Measurements from ENCODE around the gene SLC7A11. TPM values are rescaled to one million over a fixed set of nuclear protein-coding genes. Genes with fewer than 3 reads are reported as not detected.

The SLC7A11 gene
- total RNA-seq, 3 donors from 2014 or later (not counting 1 experiment from before 2014, with no cell fraction given) = 0.07 to 1.4 TPM; not detected in 1

- DNase-seq = no peak
- H3K4me1 Mint-ChIP-seq = no peaks in the 10 kb centered on the region
- 81% methylated on average over 5 of the region's 5 CpGs for WGBS (ENCODE audit: insufficient coverage)
- no peak overlapping the region for H3K4me3 Mint-ChIP-seq
- Histone ChIP-seq H3K27ac (ENCODE audit: low read length) (no peak overlapping the region), H3K4me1 (ENCODE audit: control insufficient read depth, insufficient read depth, low read length) (no peaks in the 10 kb centered on the region), H3K27me3 (ENCODE audit: control insufficient read depth, insufficient read depth, low read length) (no peaks in the 10 kb centered on the region), H3K36me3 (ENCODE audit: control insufficient read depth, insufficient read depth, low read length) (no peaks in the 10 kb centered on the region), H3K9me3 (ENCODE audit: control insufficient read depth, insufficient read depth, low read length) (no peaks in the 10 kb centered on the region), H3K4me3 (ENCODE audit: low read length) (no peak overlapping the region)
- no peak for TF ChIP-seq CTCF (IDR thresholded peaks at IDR 0.05)
- H3K36me3 Mint-ChIP-seq = no peaks in the 10 kb centered on the region
- no peak for ATAC-seq
- no peak overlapping the region for H3K27ac Mint-ChIP-seq
- no peaks in the 10 kb centered on the region for H3K27me3 Mint-ChIP-seq (ENCODE audit: low read depth in 2 of 2)
- peaks cover 0 to 7% of the 10 kb centered on the region in 2 donors for H3K9me3 Mint-ChIP-seq
- intact Hi-C loops (cut with micrococcal nuclease) = no loop called here
Measured at GRCh38 chr4:138199568-138200235, 42.4 kb downstream of the SLC7A11 start.

GRCh38 chr4:138196153-138196552 lies 46.0 kb downstream of the SLC7A11 start:
- WGBS (ENCODE audit: insufficient coverage) = no CpG with 5 or more reads among the region's 3 CpGs
- no peak for ATAC-seq
- no peaks in the 10 kb centered on the region for H3K27me3 ChIP-seq (ENCODE audit: control insufficient read depth, insufficient read depth, low read length)

GRCh38 chr4:138193963-138194362 lies 48.2 kb downstream of the SLC7A11 start:
- Histone ChIP-seq H3K27me3 (ENCODE audit: control insufficient read depth, insufficient read depth, low read length) (no peaks in the 10 kb centered on the region), H3K9me3 (ENCODE audit: control insufficient read depth, insufficient read depth, low read length) (no peaks in the 10 kb centered on the region), H3K4me3 (ENCODE audit: low read length) (no peak overlapping the region), H3K4me1 (ENCODE audit: control insufficient read depth, insufficient read depth, low read length) (no peaks in the 10 kb centered on the region), H3K27ac (ENCODE audit: low read length) (no peak overlapping the region), H3K36me3 (ENCODE audit: control insufficient read depth, insufficient read depth, low read length) (no peaks in the 10 kb centered on the region)
- H3K27me3 Mint-ChIP-seq (ENCODE audit: low read depth in 2 of 2) = no peaks in the 10 kb centered on the region
- intact Hi-C loops (cut with micrococcal nuclease) = no loop called here
- H3K4me3 Mint-ChIP-seq = no peak overlapping the region
- H3K9me3 Mint-ChIP-seq = peaks cover 0 to 7% of the 10 kb centered on the region in 2 donors
- ATAC-seq = no peak
- TF ChIP-seq CTCF (IDR thresholded peaks at IDR 0.05) = no peak
- H3K36me3 Mint-ChIP-seq = no peaks in the 10 kb centered on the region
- no CpG with 5 or more reads among the region's 1 CpG for WGBS (ENCODE audit: insufficient coverage)
- DNase-seq = no peak
- no peak overlapping the region for H3K27ac Mint-ChIP-seq
- no peaks in the 10 kb centered on the region for H3K4me1 Mint-ChIP-seq

More at GRCh38 chr4:138196153-138196552, 46.0 kb downstream of the SLC7A11 start:
- H3K36me3 Mint-ChIP-seq = no peaks in the 10 kb centered on the region
- H3K36me3 ChIP-seq (ENCODE audit: control insufficient read depth, insufficient read depth, low read length) = no peaks in the 10 kb centered on the region
- H3K4me1 ChIP-seq (ENCODE audit: control insufficient read depth, insufficient read depth, low read length) = no peaks in the 10 kb centered on the region
- H3K27ac Mint-ChIP-seq = no peak overlapping the region
- H3K4me1 Mint-ChIP-seq = no peaks in the 10 kb centered on the region
- DNase-seq = no peak
- intact Hi-C loops (cut with micrococcal nuclease) = no loop called here
- H3K9me3 ChIP-seq (ENCODE audit: control insufficient read depth, insufficient read depth, low read length) = no peaks in the 10 kb centered on the region
- H3K27ac ChIP-seq (ENCODE audit: low read length) = no peak overlapping the region
- H3K4me3 ChIP-seq (ENCODE audit: low read length) = no peak overlapping the region
- H3K4me3 Mint-ChIP-seq = no peak overlapping the region
- peaks cover 0 to 7% of the 10 kb centered on the region in 2 donors for H3K9me3 Mint-ChIP-seq
- no peak for TF ChIP-seq CTCF (IDR thresholded peaks at IDR 0.05)
- H3K27me3 Mint-ChIP-seq (ENCODE audit: low read depth in 2 of 2) = no peaks in the 10 kb centered on the region

- ATAC-seq (no peak), DNase-seq (no peak)
- Histone ChIP-seq H3K27me3 (ENCODE audit: control insufficient read depth, insufficient read depth, low read length) (no peaks in the 10 kb centered on the region), H3K9me3 (ENCODE audit: control insufficient read depth, insufficient read depth, low read length) (peaks cover 4% of the 10 kb centered on the region), H3K36me3 (ENCODE audit: control insufficient read depth, insufficient read depth, low read length) (no peaks in the 10 kb centered on the region), H3K4me3 (ENCODE audit: low read length) (no peak overlapping the region), H3K4me1 (ENCODE audit: control insufficient read depth, insufficient read depth, low read length) (no peaks in the 10 kb centered on the region), H3K27ac (ENCODE audit: low read length) (no peak overlapping the region)
- H3K27me3 Mint-ChIP-seq (ENCODE audit: low read depth in 2 of 2) = no peaks in the 10 kb centered on the region
- H3K36me3 Mint-ChIP-seq = no peaks in the 10 kb centered on the region
- no peak for TF ChIP-seq CTCF (IDR thresholded peaks at IDR 0.05)
- H3K4me3 Mint-ChIP-seq = no peak overlapping the region
- H3K27ac Mint-ChIP-seq = no peak overlapping the region
- H3K9me3 Mint-ChIP-seq = peaks cover 0 to 4% of the 10 kb centered on the region in 2 donors
- WGBS (ENCODE audit: insufficient coverage) = 69% methylated on average over 2 of the region's 2 CpGs
- H3K4me1 Mint-ChIP-seq = no peaks in the 10 kb centered on the region
- intact Hi-C loops (cut with micrococcal nuclease) = no loop called here
Measured at GRCh38 chr4:138192113-138192512, 50.0 kb downstream of the SLC7A11 start.

All from natural killer cell (primary cell).